Suprapubic skin (tissue), 3 donors: ENCODE data around the gene SYNE1.

ENCODE experiments used
- CTCF ChIP-seq, 2 donors: fragments of 200-600 bp in 1 of 2; fragments of 450-650 bp in 1 of 2; sonication (generic) in 1 of 2; IDR thresholded peaks; one replicate each; pipeline ENCODE4 v1.5.1; 2016 to 2019; ENCODE audit warnings: antibody characterized with exemption in 2 of 2, mild to moderate bottlenecking in 1 of 2, moderate library complexity in 1 of 2
- POLR2AphosphoS5 ChIP-seq, 3 donors: sonication (generic); formaldehyde crosslinking; IDR thresholded peaks; one replicate each; pipeline ENCODE4 v1.6.1; 2017; ENCODE audit warnings: antibody characterized with exemption in 3 of 3

- no peak for TF ChIP-seq CTCF (IDR thresholded peaks at IDR 0.05)
- TF ChIP-seq POLR2AphosphoS5 (IDR thresholded peaks at IDR 0.05): no peak
These were observed 140.4 kb downstream of the SYNE1 start for GRCh38 chr6:152496731-152497130.
